B cell (primary cell): ENCODE data around the gene COL4A6. TPM values are rescaled to one million over a fixed set of nuclear protein-coding genes. Genes with fewer than 3 reads are reported as not detected.

Experiments
- ATAC-seq: fragments of 200-7000 bp; cut with Tn5 transposase; one replicate; pipeline ENCODE4 v1.10.0; 2021; ENCODE audit warnings: low read depth, mild to moderate bottlenecking, moderate number of reproducible peaks, moderate library complexity
- CTCF ChIA-PET: fragments of 350-600 bp; sonication (Branson Sonifier 250); formaldehyde crosslinking; loops from one replicate; lab custom pipeline; 2021; ENCODE audit warnings: antibody characterized with exemption, inconsistent platforms; lab: Charles Lee
- POLR2A ChIA-PET: fragments of 350-600 bp; sonication (Branson Sonifier 250); formaldehyde crosslinking; loops from one replicate; lab custom pipeline; 2021; ENCODE audit warnings: antibody characterized with exemption; lab: Charles Lee
- DNase-seq: peaks from one replicate; pipeline ENCODE4 v3.0.0; 2013
- H2AFZ ChIP-seq: 2 replicates; pipeline ENCODE4 v1.6.1; 2012; ENCODE audit warnings: mild to moderate bottlenecking, low read depth, low read length; ENCODE audit not compliant: insufficient read depth, poor library complexity, severe bottlenecking
- H3K27ac ChIP-seq, 2 donors: 1 replicate in 1 of 2; 2 replicates in 1 of 2; pipeline ENCODE4 v1.5.1; 2012 to 2013; ENCODE audit warnings: low read length in 2 of 2, mild to moderate bottlenecking in 2 of 2, moderate library complexity in 1 of 2
- H3K27me3 ChIP-seq, 4 experiments: fragments of 200-600 bp in 1 of 4; sonication (generic) in 1 of 4; replicated peaks in 1 of 4; 1 replicate in 2 of 4; 2 replicates in 2 of 4; pipeline versions ENCODE4 v1.6.1 to v1.7.0; 2013 to 2016; ENCODE audit warnings: low read length in 3 of 4, mild to moderate bottlenecking in 2 of 4, mixed read lengths in 1 of 4, moderate library complexity in 1 of 4; ENCODE audit not compliant: insufficient read depth in 4 of 4, control insufficient read depth in 3 of 4; ENCODE audit errors: control extremely low read depth in 1 of 4
- H3K36me3 ChIP-seq, 2 experiments: replicated peaks in 1 of 2; 1 replicate in 1 of 2; 2 replicates in 1 of 2; pipeline versions ENCODE4 v1.6.1 to v1.7.1; 2013; ENCODE audit warnings: low read length in 1 of 2; ENCODE audit not compliant: insufficient read depth in 2 of 2, control insufficient read depth in 1 of 2; ENCODE audit errors: control extremely low read depth in 1 of 2, extremely low read depth in 1 of 2
- H3K4me1 ChIP-seq, 2 donors: fragments of 200-600 bp in 1 of 2; sonication (generic) in 1 of 2; 1 replicate in 1 of 2; 2 replicates in 1 of 2; pipeline versions ENCODE4 v1.5.1 to v1.6.1; 2013 to 2017; ENCODE audit warnings: low read length in 2 of 2; ENCODE audit not compliant: control insufficient read depth in 2 of 2, insufficient read depth in 2 of 2
- H3K4me2 ChIP-seq: replicated peaks from 2 replicates; pipeline ENCODE3; 2012; ENCODE audit warnings: mild to moderate bottlenecking, low read depth, low read length; ENCODE audit not compliant: poor library complexity, severe bottlenecking
- H3K4me3 ChIP-seq, 5 experiments: fragments of 200-600 bp in 1 of 5; sonication (generic) in 1 of 5; 1 replicate in 3 of 5; 2 replicates in 2 of 5; pipeline versions ENCODE4 v1.5.1 to v1.7.0; 2011 to 2016; ENCODE audit warnings: low read length in 4 of 5, mild to moderate bottlenecking in 4 of 5, low read depth in 2 of 5, control low read depth in 1 of 5, moderate library complexity in 1 of 5; ENCODE audit not compliant: insufficient read depth in 1 of 5; ENCODE audit errors: control extremely low read depth in 1 of 5, extremely low read depth in 1 of 5
- H3K79me2 ChIP-seq: fragments of 200-600 bp; sonication (generic); one replicate; pipeline ENCODE4 v1.6.0; 2016; ENCODE audit warnings: low read length; ENCODE audit not compliant: control insufficient read depth, insufficient read depth
- H3K9ac ChIP-seq: fragments of 200-600 bp; sonication (generic); 2 replicates; pipeline ENCODE4 v1.6.1; 2017; ENCODE audit warnings: mild to moderate bottlenecking, low read length, moderate library complexity
- H3K9me3 ChIP-seq, 3 donors: one replicate each; pipeline versions ENCODE4 v1.6.1 to v1.7.1; 2013; ENCODE audit warnings: low read length in 2 of 3; ENCODE audit not compliant: control insufficient read depth in 2 of 3, insufficient read depth in 1 of 3; ENCODE audit errors: control extremely low read depth in 1 of 3
- H4K20me1 ChIP-seq: 2 replicates; pipeline ENCODE4 v1.6.0; 2012; ENCODE audit warnings: mild to moderate bottlenecking, low read length; ENCODE audit not compliant: insufficient read depth, control insufficient read depth, poor library complexity, severe bottlenecking
- H3K27ac Mint-ChIP-seq: one replicate; pipeline ENCODE4 v1.8.0; 2021; ENCODE audit warnings: mixed read lengths
- H3K27me3 Mint-ChIP-seq: one replicate; pipeline ENCODE4 v1.8.0; 2021; ENCODE audit warnings: mixed read lengths
- H3K4me1 Mint-ChIP-seq: one replicate; pipeline ENCODE4 v1.8.0; 2021; ENCODE audit warnings: mixed read lengths
- H3K4me3 Mint-ChIP-seq: one replicate; pipeline ENCODE4 v1.8.0; 2021; ENCODE audit warnings: mixed read lengths
- H3K9me3 Mint-ChIP-seq: one replicate; pipeline ENCODE4 v1.8.0; 2022; ENCODE audit warnings: mixed read lengths; ENCODE audit not compliant: insufficient read depth
- EZH2 ChIP-seq: IDR thresholded peaks from 2 replicates; pipeline ENCODE4 v1.6.1; 2012; ENCODE audit warnings: borderline replicate concordance, low read depth, mild to moderate bottlenecking, moderate library complexity, low read length; ENCODE audit not compliant: insufficient read depth, poor library complexity, severe bottlenecking
- WGBS: methylation state at CpG from one replicate; pipeline ENCODE4 v1.1.5; 2013; ENCODE audit warnings: missing lambda C conversion rate; ENCODE audit not compliant: insufficient coverage; 5-methylcytosine and 5-hydroxymethylcytosine counted together
- intact Hi-C: fragments of 100-400 bp; cut with micrococcal nuclease; formaldehyde crosslinking; loops from one replicate; pipeline ENCODE4 v1.10.0; 2022
- polyA plus RNA-seq: library from polyadenylated mRNA; depleted of rRNA; stranded (reverse); fragments of >200 nt; gene quantifications from 2 replicates; pipeline ENCODE4 v1.2.3, GENCODE V29; 2012
- total RNA-seq, 2 donors: library from RNA; stranded (reverse); fragments of 120-200 nt in 1 of 2; gene quantifications; 1 replicate in 1 of 2; 2 replicates in 1 of 2; pipeline versions ENCODE4 v1.2.3 to v1.2.4, GENCODE V29; 2013 to 2022
- TF ChIP-seq, protein P1 (sequence below): fragments of 200-600 bp; IDR thresholded peaks from one replicate; pipeline ENCODE4 v1.8.0; 2022; ENCODE audit warnings: antibody characterized with exemption, mild to moderate bottlenecking

Gene COL4A6
- total and polyA plus RNA-seq, 2 donors (not counting 1 experiment from before 2014, with no cell fraction given) = not detected

DNA sequence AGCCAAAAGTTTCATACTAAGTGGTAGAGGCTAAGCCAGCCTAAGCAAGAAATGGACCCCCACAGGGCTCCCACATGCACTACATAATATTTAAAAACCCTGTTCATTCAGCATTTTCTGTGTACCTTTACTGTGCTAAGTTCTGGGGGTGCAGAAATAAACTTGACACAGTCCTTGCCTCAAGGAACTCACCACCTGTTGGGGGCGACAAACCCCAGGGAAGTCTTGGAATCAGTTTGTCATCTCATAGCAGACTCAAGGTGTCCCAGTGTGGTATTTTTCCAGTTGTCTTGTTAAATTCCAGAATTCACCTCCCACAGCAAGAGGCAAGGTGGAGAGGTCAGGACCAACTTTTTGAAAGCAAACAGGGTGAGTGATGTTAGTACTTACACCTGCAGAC is 303.5 kb downstream of the COL4A6 start:
- TF ChIP-seq EZH2 = no peak
- TF ChIP-seq, protein P1, sequence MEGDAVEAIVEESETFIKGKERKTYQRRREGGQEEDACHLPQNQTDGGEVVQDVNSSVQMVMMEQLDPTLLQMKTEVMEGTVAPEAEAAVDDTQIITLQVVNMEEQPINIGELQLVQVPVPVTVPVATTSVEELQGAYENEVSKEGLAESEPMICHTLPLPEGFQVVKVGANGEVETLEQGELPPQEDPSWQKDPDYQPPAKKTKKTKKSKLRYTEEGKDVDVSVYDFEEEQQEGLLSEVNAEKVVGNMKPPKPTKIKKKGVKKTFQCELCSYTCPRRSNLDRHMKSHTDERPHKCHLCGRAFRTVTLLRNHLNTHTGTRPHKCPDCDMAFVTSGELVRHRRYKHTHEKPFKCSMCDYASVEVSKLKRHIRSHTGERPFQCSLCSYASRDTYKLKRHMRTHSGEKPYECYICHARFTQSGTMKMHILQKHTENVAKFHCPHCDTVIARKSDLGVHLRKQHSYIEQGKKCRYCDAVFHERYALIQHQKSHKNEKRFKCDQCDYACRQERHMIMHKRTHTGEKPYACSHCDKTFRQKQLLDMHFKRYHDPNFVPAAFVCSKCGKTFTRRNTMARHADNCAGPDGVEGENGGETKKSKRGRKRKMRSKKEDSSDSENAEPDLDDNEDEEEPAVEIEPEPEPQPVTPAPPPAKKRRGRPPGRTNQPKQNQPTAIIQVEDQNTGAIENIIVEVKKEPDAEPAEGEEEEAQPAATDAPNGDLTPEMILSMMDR = no peak
- H3K36me3 ChIP-seq = peaks cover 3 to 40% of the 10 kb centered on the region in 2 experiments
- no peaks in the 10 kb centered on the region for H3K79me2 ChIP-seq
- no peak overlapping the region for H3K4me2 ChIP-seq
- H3K4me3 ChIP-seq = no peak overlapping the region
- Mint-ChIP-seq H3K4me1 (no peaks in the 10 kb centered on the region), H3K9me3 (no peaks in the 10 kb centered on the region), H3K4me3 (no peak overlapping the region), H3K27ac (no peak overlapping the region), H3K27me3 (no peaks in the 10 kb centered on the region)
- no peaks in the 10 kb centered on the region for H3K9me3 ChIP-seq
- ATAC-seq = no peak
- no peak overlapping the region for H3K27ac ChIP-seq
- intact Hi-C loops = no loop called here
- no peak for DNase-seq
- ChIA-PET POLR2A (no interaction called here), CTCF (no interaction called here)
- H3K9ac ChIP-seq = no peak overlapping the region
- H3K27me3 ChIP-seq = no peaks in the 10 kb centered on the region
- H4K20me1 ChIP-seq = no peaks in the 10 kb centered on the region
- no CpG with 5 or more reads among the region's 1 CpG for WGBS
- no peak overlapping the region for H2AFZ ChIP-seq
- H3K4me1 ChIP-seq = no peaks in the 10 kb centered on the region

DNA sequence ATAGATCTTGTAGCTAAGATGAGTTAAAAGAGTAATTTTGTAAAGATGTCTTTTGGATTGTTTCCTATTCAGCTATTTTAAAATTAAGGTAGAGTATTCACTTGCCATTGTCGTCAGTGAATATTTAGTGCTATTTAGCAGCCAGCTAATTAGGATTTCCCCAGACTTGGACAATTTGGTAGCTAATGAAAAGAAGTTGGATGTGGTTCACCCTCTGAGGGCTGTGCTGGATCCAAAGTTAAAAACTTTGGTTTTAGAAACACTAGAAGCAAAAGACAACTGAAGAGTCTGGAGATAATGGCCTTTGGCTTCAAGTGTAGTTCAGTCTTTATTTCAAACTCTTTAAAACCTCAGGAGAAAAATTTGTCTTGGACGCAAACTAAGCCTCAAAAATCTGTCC is 305.3 kb downstream of the COL4A6 start:
- CTCF ChIA-PET = no interaction called here
- Mint-ChIP-seq H3K27me3 (no peaks in the 10 kb centered on the region), H3K4me3 (no peak overlapping the region), H3K4me1 (no peaks in the 10 kb centered on the region), H3K27ac (no peak overlapping the region), H3K9me3 (no peaks in the 10 kb centered on the region)
- Histone ChIP-seq H3K27ac (no peak overlapping the region), H2AFZ (no peak overlapping the region), H3K9ac (no peak overlapping the region), H4K20me1 (no peaks in the 10 kb centered on the region), H3K79me2 (no peaks in the 10 kb centered on the region), H3K9me3 (no peaks in the 10 kb centered on the region), H3K4me2 (no peak overlapping the region), H3K4me1 (no peaks in the 10 kb centered on the region), H3K4me3 (no peak overlapping the region), H3K36me3 (peaks cover 3 to 24% of the 10 kb centered on the region in 2 experiments), H3K27me3 (no peaks in the 10 kb centered on the region)
- POLR2A ChIA-PET = no interaction called here
- WGBS = no CpG with 5 or more reads among the region's 2 CpGs
- TF ChIP-seq EZH2 = no peak
- TF ChIP-seq, protein P1 = no peak
- intact Hi-C loops = no loop called here
- no peak for ATAC-seq
- DNase-seq = no peak
